Measurements from ENCODE around the gene CNFN.

DNA sequence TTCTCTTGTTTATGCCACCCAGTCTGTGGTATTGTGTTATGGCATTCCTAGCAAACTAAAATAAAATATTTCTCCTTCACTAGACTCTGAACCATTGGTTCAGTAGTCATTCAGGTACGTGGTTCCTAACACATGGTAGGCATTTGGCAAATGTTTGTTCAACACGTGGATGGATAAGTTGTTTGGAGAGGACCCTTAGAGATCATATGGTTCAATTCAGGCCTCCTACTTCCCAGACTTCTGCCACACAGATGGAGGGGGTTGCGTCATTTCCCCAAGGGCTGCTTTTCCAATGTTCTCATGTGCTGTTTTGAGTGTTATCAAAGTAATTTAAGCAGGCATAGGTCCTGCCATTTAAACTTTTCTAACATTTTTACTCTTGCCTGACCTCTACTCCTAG is 45.9 kb upstream of the CNFN start:
- TF ChIP-seq, protein P1, sequence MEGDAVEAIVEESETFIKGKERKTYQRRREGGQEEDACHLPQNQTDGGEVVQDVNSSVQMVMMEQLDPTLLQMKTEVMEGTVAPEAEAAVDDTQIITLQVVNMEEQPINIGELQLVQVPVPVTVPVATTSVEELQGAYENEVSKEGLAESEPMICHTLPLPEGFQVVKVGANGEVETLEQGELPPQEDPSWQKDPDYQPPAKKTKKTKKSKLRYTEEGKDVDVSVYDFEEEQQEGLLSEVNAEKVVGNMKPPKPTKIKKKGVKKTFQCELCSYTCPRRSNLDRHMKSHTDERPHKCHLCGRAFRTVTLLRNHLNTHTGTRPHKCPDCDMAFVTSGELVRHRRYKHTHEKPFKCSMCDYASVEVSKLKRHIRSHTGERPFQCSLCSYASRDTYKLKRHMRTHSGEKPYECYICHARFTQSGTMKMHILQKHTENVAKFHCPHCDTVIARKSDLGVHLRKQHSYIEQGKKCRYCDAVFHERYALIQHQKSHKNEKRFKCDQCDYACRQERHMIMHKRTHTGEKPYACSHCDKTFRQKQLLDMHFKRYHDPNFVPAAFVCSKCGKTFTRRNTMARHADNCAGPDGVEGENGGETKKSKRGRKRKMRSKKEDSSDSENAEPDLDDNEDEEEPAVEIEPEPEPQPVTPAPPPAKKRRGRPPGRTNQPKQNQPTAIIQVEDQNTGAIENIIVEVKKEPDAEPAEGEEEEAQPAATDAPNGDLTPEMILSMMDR (IDR thresholded peaks at IDR 0.05), result no peak
- TF ChIP-seq POLR2A (IDR thresholded peaks at IDR 0.05), result no peak

All from stomach (tissue), 4 donors.